HepG2 (cell line): Measurements from ENCODE around the gene SGPP1. TPM values are rescaled to one million over a fixed set of nuclear protein-coding genes. Genes with fewer than 3 reads are reported as not detected.

Source experiments
- ATAC-seq: fragments of 200-7000 bp; cut with Tn5 transposase; 3 replicates; pipeline ENCODE4 v1.9.1; 2020; ENCODE audit warnings: mild to moderate bottlenecking, moderate library complexity
- BruUV-seq: library from RNA; stranded (reverse); fragments of 400-500 nt; replicated peaks from 2 replicates; lab custom pipeline; 2021; lab: Mats Ljungman, UMichigan
- CTCF ChIA-PET: fragments of 300-600 bp; formaldehyde crosslinking; extraction: SDS; loops from one replicate; lab custom pipeline; 2021; ENCODE audit warnings: low total read pairs, inconsistent platforms, low intra/inter-chr PET ratio; lab: Yijun Ruan, JAX
- POLR2A ChIA-PET: fragments of 350-600 bp; sonication (Branson Sonifier 250); formaldehyde crosslinking; loops from one replicate; lab custom pipeline; 2020; ENCODE audit warnings: antibody characterized with exemption, inconsistent platforms; lab: Yijun Ruan, JAX
- DNase-seq: peaks from one replicate; pipeline ENCODE4 v3.0.0-alpha.2; 2015; ENCODE audit warnings: low spot score
- FAIRE-seq: peaks from 3 replicates; lab custom pipeline; 2011; peaks lifted over from hg19 to GRCh38; lab: Jason Lieb, UNC
- H2AFZ ChIP-seq: one replicate; pipeline ENCODE4 v1.6.1; 2011; ENCODE audit warnings: low read length, inconsistent platforms
- H3K27ac ChIP-seq: fragments of 300-600 bp; 3 replicates; pipeline ENCODE4 v1.8.0; 2011; ENCODE audit warnings: mixed run types, mild to moderate bottlenecking, mixed read lengths, low read length, inconsistent platforms; ENCODE audit not compliant: insufficient read depth; ENCODE audit errors: extremely low read length
- H3K27me3 ChIP-seq, 2 experiments: fragments of 200-600 bp in 1 of 2; 2 replicates in 1 of 2; 3 replicates in 1 of 2; pipeline versions ENCODE4 v1.6.0 to v1.8.0; 2011; ENCODE audit warnings: low read length in 2 of 2, mild to moderate bottlenecking in 2 of 2, moderate library complexity in 2 of 2, inconsistent platforms in 1 of 2; ENCODE audit not compliant: insufficient read depth in 2 of 2, control insufficient read depth in 1 of 2
- H3K36me3 ChIP-seq, 2 experiments: fragments of 200-600 bp in 1 of 2; replicated peaks in 1 of 2; 2 replicates in 1 of 2; 3 replicates in 1 of 2; pipeline versions ENCODE4 v1.5.1 to v1.8.0; 2011; ENCODE audit warnings: low read length in 2 of 2, inconsistent platforms in 1 of 2; ENCODE audit not compliant: insufficient read depth in 2 of 2, control insufficient read depth in 1 of 2
- H3K4me1 ChIP-seq: 2 replicates; pipeline ENCODE4 v1.5.1; 2012; ENCODE audit warnings: low read length, inconsistent platforms; ENCODE audit not compliant: insufficient read depth
- H3K4me2 ChIP-seq: 2 replicates; pipeline ENCODE4 v1.6.0; 2011; ENCODE audit warnings: low read depth, low read length, inconsistent platforms
- H3K4me3 ChIP-seq, 3 experiments: fragments of 200-600 bp in 1 of 3; sonication (generic), shearing (Covaris generic) in 1 of 3; replicated peaks in 1 of 3; 2 replicates each; pipeline ENCODE4 v1.5.1; 2011 to 2016; ENCODE audit warnings: low read length in 3 of 3, inconsistent platforms in 2 of 3, low read depth in 2 of 3, mild to moderate bottlenecking in 2 of 3, control low read depth in 1 of 3, mixed read lengths in 1 of 3; ENCODE audit not compliant: insufficient read depth in 1 of 3
- H3K79me2 ChIP-seq: one replicate; pipeline ENCODE4 v1.6.1; 2011; ENCODE audit warnings: low read length, inconsistent platforms; ENCODE audit not compliant: insufficient read depth
- H3K9ac ChIP-seq: 2 replicates; pipeline ENCODE4 v1.6.0; 2011; ENCODE audit warnings: mild to moderate bottlenecking, low read depth, low read length, inconsistent platforms; ENCODE audit not compliant: insufficient read depth
- H3K9me3 ChIP-seq: 2 replicates; pipeline ENCODE4 v1.5.1; 2012; ENCODE audit warnings: mild to moderate bottlenecking, low read length
- H4K20me1 ChIP-seq: 2 replicates; pipeline ENCODE4 v1.6.0; 2011; ENCODE audit warnings: inconsistent platforms, mild to moderate bottlenecking, low read length, moderate library complexity; ENCODE audit not compliant: insufficient read depth
- DNMT3B ChIP-seq: conservative IDR thresholded peaks from 2 replicates; pipeline ENCODE4 v1.6.1; 2016; ENCODE audit warnings: missing biosample characterization, control low read depth
- NFE2 ChIP-seq: sonication (generic); formaldehyde crosslinking; IDR thresholded peaks from 2 replicates; pipeline ENCODE4 v1.4.0; 2020; ENCODE audit warnings: missing genetic modification reagents
- RCOR2 ChIP-seq: IDR thresholded peaks from 2 replicates; pipeline ENCODE4 v1.6.1; 2016; ENCODE audit warnings: missing biosample characterization, missing genetic modification reagents
- SIN3A ChIP-seq: IDR thresholded peaks from 2 replicates; pipeline ENCODE4 v1.6.1; 2011; ENCODE audit warnings: low read depth, mild to moderate bottlenecking, control low read depth, low read length, borderline replicate concordance
- TBX3 ChIP-seq: fragments of 450-650 bp; IDR thresholded peaks from 2 replicates; pipeline ENCODE4 v1.6.1; 2017; ENCODE audit warnings: antibody characterized with exemption, mild to moderate bottlenecking, inconsistent platforms, borderline replicate concordance
- ZNF441 ChIP-seq: sonication (generic); formaldehyde crosslinking; IDR thresholded peaks from 2 replicates; pipeline ENCODE4 v1.7.0; 2021; ENCODE audit warnings: missing genetic modification reagents, borderline replicate concordance
- ZNF589 ChIP-seq: sonication (generic); formaldehyde crosslinking; conservative IDR thresholded peaks from 2 replicates; pipeline ENCODE4 v1.8.0; 2022; ENCODE audit warnings: mild to moderate bottlenecking, moderate library complexity, missing genetic modification reagents
- ZNF614 ChIP-seq: IDR thresholded peaks from 2 replicates; pipeline ENCODE4 v1.6.1; 2018; ENCODE audit warnings: missing biosample characterization, missing genetic modification reagents, inconsistent platforms, borderline replicate concordance
- ZNF878 ChIP-seq: sonication (generic); formaldehyde crosslinking; IDR thresholded peaks from 2 replicates; pipeline ENCODE4 v1.8.1; 2023; ENCODE audit warnings: mild to moderate bottlenecking, missing genetic modification reagents, moderate library complexity
- WGBS: methylation state at CpG from one replicate; pipeline ENCODE4 v1.1.6; 2017; ENCODE audit warnings: low lambda C conversion rate; 5-methylcytosine and 5-hydroxymethylcytosine counted together
- in situ Hi-C: cut with HindIII; loops from 2 replicates; pipeline ENCODE4 v1.10.0; 2017; ENCODE audit warnings: low pct_unique_long_range_greater_than_20kb; ENCODE audit not compliant: extremely low pct_ligation_motif_present
- intact Hi-C: fragments of 100-400 bp; cut with micrococcal nuclease; formaldehyde crosslinking; loops from one replicate; pipeline ENCODE4 v1.10.0; 2022; ENCODE audit not compliant: unreplicated experiment
- polyA plus RNA-seq, 8 experiments: library from polyadenylated mRNA; depleted of rRNA in 3 of 8; stranded (reverse) in 7 of 8; unstranded in 1 of 8; fragments of >200 nt; fragmentation: Illumina TruSeq in 4 of 8; extraction: Trizol in 4 of 8; gene quantifications; 2 replicates each; pipeline versions ENCODE4 v1.2.1 to v1.2.3, GENCODE V29; 2011 to 2016; ENCODE audit warnings: low read depth in 4 of 8, missing spikeins in 1 of 8, mixed read lengths in 1 of 8; ENCODE audit not compliant: insufficient read depth in 1 of 8
- total RNA-seq, 5 experiments: library from RNA; depleted of rRNA; stranded (reverse); fragments of >200 nt; fragmentation: Illumina TruSeq; extraction: Trizol; gene quantifications; 2 replicates each; pipeline ENCODE4 v1.2.3, GENCODE V29; 2016; ENCODE audit warnings: low read depth in 1 of 5
- TF ChIP-seq, protein P1 (sequence below): sonication (generic); formaldehyde crosslinking; IDR thresholded peaks from 2 replicates; pipeline ENCODE4 v1.9.0; 2021; ENCODE audit warnings: mild to moderate bottlenecking, missing genetic modification reagents
- TF ChIP-seq, protein P2 (sequence below): sonication (generic); formaldehyde crosslinking; IDR thresholded peaks from 2 replicates; pipeline ENCODE4 v1.5.1; 2020; ENCODE audit warnings: mild to moderate bottlenecking, moderate library complexity, missing genetic modification reagents

Gene SGPP1
- total and polyA plus RNA-seq, 2 of the 13 experiments (the other 11 are each of a cell fraction or from before 2014, with no cell fraction given), result 6.4 to 6.8 TPM

DNA sequence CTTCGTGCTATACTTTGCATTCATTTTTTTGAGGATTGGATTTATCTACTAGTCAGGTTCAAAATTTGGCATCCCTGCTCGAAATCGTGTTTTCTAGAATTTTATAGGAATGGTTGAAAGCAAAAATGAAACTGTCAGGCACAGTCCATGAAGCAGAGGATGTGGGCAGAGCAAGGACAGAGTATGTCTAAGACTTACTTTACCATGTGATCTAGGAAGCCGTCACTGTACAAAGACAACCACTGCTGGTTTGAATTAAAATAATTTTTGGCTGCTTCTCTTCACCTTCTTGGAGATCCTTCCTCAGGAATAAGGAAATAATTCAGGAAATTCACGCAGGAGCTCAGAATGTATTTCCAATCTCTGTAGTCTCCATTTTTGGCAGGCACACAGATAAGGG, 31.6 kb upstream of the SGPP1 start:
- H2AFZ ChIP-seq, result no peak overlapping the region
- no peak for FAIRE-seq
- H3K27me3 ChIP-seq, result no peaks in the 10 kb centered on the region
- no peak overlapping the region for H3K9ac ChIP-seq
- CTCF ChIA-PET, result no interaction called here
- H3K9me3 ChIP-seq, result no peaks in the 10 kb centered on the region
- H3K79me2 ChIP-seq, result no peaks in the 10 kb centered on the region
- H3K36me3 ChIP-seq, result no peaks in the 10 kb centered on the region
- intact Hi-C loops (no loop called here), in situ Hi-C loops (loop anchor here (25.0 kb wide), 1 partner anchor 372 kb away; no protein-coding TSS in a partner anchor)
- no peak for ATAC-seq
- BruUV-seq, result no TSS peak
- H4K20me1 ChIP-seq, result no peaks in the 10 kb centered on the region
- no peak for TF ChIP-seq TBX3
- no peak for TF ChIP-seq ZNF589 (CRISPR knock-in tag)
- no peak for TF ChIP-seq NFE2 (CRISPR knock-in tag)
- TF ChIP-seq, protein P1, sequence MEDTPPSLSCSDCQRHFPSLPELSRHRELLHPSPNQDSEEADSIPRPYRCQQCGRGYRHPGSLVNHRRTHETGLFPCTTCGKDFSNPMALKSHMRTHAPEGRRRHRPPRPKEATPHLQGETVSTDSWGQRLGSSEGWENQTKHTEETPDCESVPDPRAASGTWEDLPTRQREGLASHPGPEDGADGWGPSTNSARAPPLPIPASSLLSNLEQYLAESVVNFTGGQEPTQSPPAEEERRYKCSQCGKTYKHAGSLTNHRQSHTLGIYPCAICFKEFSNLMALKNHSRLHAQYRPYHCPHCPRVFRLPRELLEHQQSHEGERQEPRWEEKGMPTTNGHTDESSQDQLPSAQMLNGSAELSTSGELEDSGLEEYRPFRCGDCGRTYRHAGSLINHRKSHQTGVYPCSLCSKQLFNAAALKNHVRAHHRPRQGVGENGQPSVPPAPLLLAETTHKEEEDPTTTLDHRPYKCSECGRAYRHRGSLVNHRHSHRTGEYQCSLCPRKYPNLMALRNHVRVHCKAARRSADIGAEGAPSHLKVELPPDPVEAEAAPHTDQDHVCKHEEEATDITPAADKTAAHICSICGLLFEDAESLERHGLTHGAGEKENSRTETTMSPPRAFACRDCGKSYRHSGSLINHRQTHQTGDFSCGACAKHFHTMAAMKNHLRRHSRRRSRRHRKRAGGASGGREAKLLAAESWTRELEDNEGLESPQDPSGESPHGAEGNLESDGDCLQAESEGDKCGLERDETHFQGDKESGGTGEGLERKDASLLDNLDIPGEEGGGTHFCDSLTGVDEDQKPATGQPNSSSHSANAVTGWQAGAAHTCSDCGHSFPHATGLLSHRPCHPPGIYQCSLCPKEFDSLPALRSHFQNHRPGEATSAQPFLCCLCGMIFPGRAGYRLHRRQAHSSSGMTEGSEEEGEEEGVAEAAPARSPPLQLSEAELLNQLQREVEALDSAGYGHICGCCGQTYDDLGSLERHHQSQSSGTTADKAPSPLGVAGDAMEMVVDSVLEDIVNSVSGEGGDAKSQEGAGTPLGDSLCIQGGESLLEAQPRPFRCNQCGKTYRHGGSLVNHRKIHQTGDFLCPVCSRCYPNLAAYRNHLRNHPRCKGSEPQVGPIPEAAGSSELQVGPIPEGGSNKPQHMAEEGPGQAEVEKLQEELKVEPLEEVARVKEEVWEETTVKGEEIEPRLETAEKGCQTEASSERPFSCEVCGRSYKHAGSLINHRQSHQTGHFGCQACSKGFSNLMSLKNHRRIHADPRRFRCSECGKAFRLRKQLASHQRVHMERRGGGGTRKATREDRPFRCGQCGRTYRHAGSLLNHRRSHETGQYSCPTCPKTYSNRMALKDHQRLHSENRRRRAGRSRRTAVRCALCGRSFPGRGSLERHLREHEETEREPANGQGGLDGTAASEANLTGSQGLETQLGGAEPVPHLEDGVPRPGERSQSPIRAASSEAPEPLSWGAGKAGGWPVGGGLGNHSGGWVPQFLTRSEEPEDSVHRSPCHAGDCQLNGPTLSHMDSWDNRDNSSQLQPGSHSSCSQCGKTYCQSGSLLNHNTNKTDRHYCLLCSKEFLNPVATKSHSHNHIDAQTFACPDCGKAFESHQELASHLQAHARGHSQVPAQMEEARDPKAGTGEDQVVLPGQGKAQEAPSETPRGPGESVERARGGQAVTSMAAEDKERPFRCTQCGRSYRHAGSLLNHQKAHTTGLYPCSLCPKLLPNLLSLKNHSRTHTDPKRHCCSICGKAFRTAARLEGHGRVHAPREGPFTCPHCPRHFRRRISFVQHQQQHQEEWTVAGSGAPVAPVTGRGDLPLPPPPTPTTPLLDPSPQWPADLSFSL (CRISPR knock-in tag), result no peak
- TF ChIP-seq DNMT3B (CRISPR knock-in tag), result no peak
- no peak for TF ChIP-seq SIN3A
- TF ChIP-seq ZNF441 (CRISPR knock-in tag), result no peak
- TF ChIP-seq ZNF878 (CRISPR knock-in tag), result no peak
- no peak for TF ChIP-seq ZNF614
- TF ChIP-seq RCOR2 (CRISPR knock-in tag), result no peak
- TF ChIP-seq, protein P2, sequence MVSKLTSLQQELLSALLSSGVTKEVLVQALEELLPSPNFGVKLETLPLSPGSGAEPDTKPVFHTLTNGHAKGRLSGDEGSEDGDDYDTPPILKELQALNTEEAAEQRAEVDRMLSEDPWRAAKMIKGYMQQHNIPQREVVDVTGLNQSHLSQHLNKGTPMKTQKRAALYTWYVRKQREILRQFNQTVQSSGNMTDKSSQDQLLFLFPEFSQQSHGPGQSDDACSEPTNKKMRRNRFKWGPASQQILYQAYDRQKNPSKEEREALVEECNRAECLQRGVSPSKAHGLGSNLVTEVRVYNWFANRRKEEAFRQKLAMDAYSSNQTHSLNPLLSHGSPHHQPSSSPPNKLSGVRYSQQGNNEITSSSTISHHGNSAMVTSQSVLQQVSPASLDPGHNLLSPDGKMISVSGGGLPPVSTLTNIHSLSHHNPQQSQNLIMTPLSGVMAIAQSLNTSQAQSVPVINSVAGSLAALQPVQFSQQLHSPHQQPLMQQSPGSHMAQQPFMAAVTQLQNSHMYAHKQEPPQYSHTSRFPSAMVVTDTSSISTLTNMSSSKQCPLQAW, result no peak
- POLR2A ChIA-PET, result no interaction called here
- no peak overlapping the region for H3K4me2 ChIP-seq
- 45% methylated on average over 5 of the region's 5 CpGs for WGBS
- no peak for DNase-seq
- peaks cover 23% of the 10 kb centered on the region for H3K4me1 ChIP-seq
- H3K27ac ChIP-seq, result no peak overlapping the region
- no peak overlapping the region for H3K4me3 ChIP-seq
